Neural progenitor cell (in vitro differentiated cells): Measurements from ENCODE around the gene BMP2K. TPM values are rescaled to one million over a fixed set of nuclear protein-coding genes. Genes with fewer than 3 reads are reported as not detected.
A peak's percentile ranks its signal among the peaks of the same experiment; 100 is the strongest.

Experiments
- DNase-seq: peaks from one replicate; pipeline ENCODE4 v3.0.0-alpha.2; 2016; ENCODE audit warnings: low spot score
- H2AFZ ChIP-seq: fragments of 200-600 bp; sonication (generic); replicated peaks from 2 replicates; pipeline ENCODE4 v1.6.1; 2016; ENCODE audit warnings: antibody characterized with exemption
- H3F3A ChIP-seq: fragments of 200-600 bp; sonication (generic); 2 replicates; pipeline ENCODE4 v1.6.1; 2016; ENCODE audit warnings: antibody characterized with exemption, low read depth
- H3K27ac ChIP-seq: fragments of 200-600 bp; sonication (generic); 2 replicates; pipeline ENCODE4 v1.5.1; 2016; ENCODE audit warnings: mild to moderate bottlenecking
- H3K27me3 ChIP-seq: fragments of 200-600 bp; sonication (generic); 2 replicates; pipeline ENCODE4 v1.6.1; 2016; ENCODE audit warnings: mild to moderate bottlenecking, moderate library complexity
- H3K36me3 ChIP-seq: fragments of 200-600 bp; sonication (generic); 2 replicates; pipeline ENCODE4 v1.5.1; 2016
- H3K4me1 ChIP-seq: fragments of 200-600 bp; sonication (generic); 2 replicates; pipeline ENCODE4 v1.6.1; 2016; ENCODE audit warnings: mixed run types
- H3K4me2 ChIP-seq: fragments of 200-600 bp; sonication (generic); 2 replicates; pipeline ENCODE4 v1.6.1; 2016
- H3K4me3 ChIP-seq: fragments of 200-600 bp; sonication (generic); 2 replicates; pipeline ENCODE4 v1.5.1; 2016
- H3K79me2 ChIP-seq: fragments of 200-600 bp; sonication (generic); 2 replicates; pipeline ENCODE4 v1.6.1; 2016; ENCODE audit warnings: low read depth
- H3K9ac ChIP-seq: fragments of 200-600 bp; sonication (generic); 2 replicates; pipeline ENCODE4 v1.6.1; 2016
- H3K9me3 ChIP-seq: fragments of 200-600 bp; sonication (generic); 2 replicates; pipeline ENCODE4 v1.5.1; 2016; ENCODE audit warnings: low read depth
- H4K20me1 ChIP-seq: fragments of 200-600 bp; sonication (generic); 2 replicates; pipeline ENCODE4 v1.6.1; 2016; ENCODE audit warnings: low read depth
- H3K27ac Mint-ChIP-seq: 3 replicates; pipeline ENCODE4 v1.8.0; 2021; ENCODE audit warnings: mixed read lengths
- H3K27me3 Mint-ChIP-seq: 2 replicates; pipeline ENCODE4 v1.8.0; 2022; ENCODE audit warnings: low read depth, mild to moderate bottlenecking, inconsistent platforms, moderate library complexity, mixed read lengths; ENCODE audit not compliant: insufficient read depth
- H3K36me3 Mint-ChIP-seq: 3 replicates; pipeline ENCODE4 v1.8.0; 2021; ENCODE audit warnings: mixed read lengths
- H3K4me1 Mint-ChIP-seq: 3 replicates; pipeline ENCODE4 v1.8.0; 2021; ENCODE audit warnings: mixed read lengths
- H3K4me3 Mint-ChIP-seq: 3 replicates; pipeline ENCODE4 v1.8.0; 2021; ENCODE audit warnings: mild to moderate bottlenecking, moderate library complexity, mixed read lengths
- H3K9me3 Mint-ChIP-seq: 3 replicates; pipeline ENCODE4 v1.8.0; 2020; ENCODE audit warnings: mixed read lengths
- CTCF ChIP-seq: fragments of 200-600 bp; sonication (generic); IDR thresholded peaks from 2 replicates; pipeline ENCODE4 v1.5.1; 2017; ENCODE audit warnings: antibody characterized with exemption, mild to moderate bottlenecking
- EZH2 ChIP-seq: fragments of 200-600 bp; sonication (generic); IDR thresholded peaks from 2 replicates; pipeline ENCODE4 v1.6.1; 2017; ENCODE audit warnings: antibody characterized with exemption, mild to moderate bottlenecking, moderate library complexity
- EZH2phosphoT487 ChIP-seq: fragments of 200-600 bp; sonication (generic); IDR thresholded peaks from 2 replicates; pipeline ENCODE4 v1.6.1; 2017; ENCODE audit warnings: antibody characterized with exemption
- total RNA-seq: library from RNA; depleted of rRNA; stranded (reverse); fragments of >200 nt; gene quantifications from 2 replicates; pipeline ENCODE4 v1.2.3, GENCODE V29; 2015; ENCODE audit warnings: low replicate concordance

BMP2K gene
- total RNA-seq, 1 donor from 2014 or later: 62.0 TPM

- no peak overlapping the region for H3K27ac ChIP-seq
- TF ChIP-seq CTCF: no peak
- no peak for TF ChIP-seq EZH2phosphoT487
- TF ChIP-seq EZH2: no peak
Observed at GRCh38 chr4:78772526-78773091, 3.5 kb upstream of the BMP2K start.

GRCh38 chr4:78774417-78774816, 1.7 kb upstream of the BMP2K start:
- H2AFZ ChIP-seq: no peak overlapping the region
- H3K27ac Mint-ChIP-seq: no peak overlapping the region
- peak overlapping the region; percentile 94 for H3K4me3 Mint-ChIP-seq
- peaks cover 27% of the 10 kb centered on the region for H3K79me2 ChIP-seq
- TF ChIP-seq EZH2 (no peak), EZH2phosphoT487 (no peak), CTCF (no peak)
- H3K27me3 Mint-ChIP-seq: peaks cover 3% of the 10 kb centered on the region
- H3K4me1 ChIP-seq: peaks cover 27% of the 10 kb centered on the region
- H3F3A ChIP-seq: peaks cover 27% of the 10 kb centered on the region
- peaks cover 27% of the 10 kb centered on the region for H4K20me1 ChIP-seq
- no peaks in the 10 kb centered on the region for H3K27me3 ChIP-seq
- no peaks in the 10 kb centered on the region for H3K36me3 ChIP-seq
- no peak overlapping the region for H3K27ac ChIP-seq
- peak overlapping the region; percentile 94 for H3K4me2 ChIP-seq
- no peak overlapping the region for H3K9ac ChIP-seq
- H3K9me3 ChIP-seq: no peaks in the 10 kb centered on the region
- peak overlapping the region; percentile 76 for H3K4me3 ChIP-seq
- no peak for DNase-seq
- no peaks in the 10 kb centered on the region for H3K36me3 Mint-ChIP-seq
- H3K9me3 Mint-ChIP-seq: no peaks in the 10 kb centered on the region
- H3K4me1 Mint-ChIP-seq: peaks cover 13% of the 10 kb centered on the region

More at GRCh38 chr4:78772526-78773091, 3.5 kb upstream of the BMP2K start:
- Mint-ChIP-seq H3K4me3 (no peak overlapping the region), H3K4me1 (peaks cover 11% of the 10 kb centered on the region), H3K9me3 (no peaks in the 10 kb centered on the region), H3K27ac (no peak overlapping the region), H3K36me3 (no peaks in the 10 kb centered on the region), H3K27me3 (peaks cover 3% of the 10 kb centered on the region)
- Histone ChIP-seq H3K4me3 (no peak overlapping the region), H3K27me3 (no peaks in the 10 kb centered on the region), H3K9me3 (no peaks in the 10 kb centered on the region), H3F3A (peaks cover 27% of the 10 kb centered on the region), H4K20me1 (peaks cover 9% of the 10 kb centered on the region), H2AFZ (no peak overlapping the region), H3K4me2 (no peak overlapping the region), H3K36me3 (no peaks in the 10 kb centered on the region), H3K79me2 (peaks cover 9% of the 10 kb centered on the region), H3K9ac (no peak overlapping the region), H3K4me1 (peaks cover 9% of the 10 kb centered on the region)
- no peak for DNase-seq

GRCh38 chr4:78775303-78776078, 659 bp upstream of the BMP2K start:
- peak overlapping the region; percentile 88 for H2AFZ ChIP-seq
- H3K4me2 ChIP-seq: peak overlapping the region; percentile 94
- peak; percentile 89 for DNase-seq
- H4K20me1 ChIP-seq: peaks cover 33% of the 10 kb centered on the region
- no peaks in the 10 kb centered on the region for H3K9me3 ChIP-seq
- Mint-ChIP-seq H3K9me3 (no peaks in the 10 kb centered on the region), H3K36me3 (no peaks in the 10 kb centered on the region), H3K4me3 (peak overlapping the region; percentile 94), H3K27ac (peak overlapping the region; percentile 99), H3K4me1 (peaks cover 13% of the 10 kb centered on the region), H3K27me3 (peaks cover 3% of the 10 kb centered on the region)
- peaks cover 27% of the 10 kb centered on the region for H3F3A ChIP-seq
- H3K9ac ChIP-seq: peak overlapping the region; percentile 64
- H3K79me2 ChIP-seq: peaks cover 38% of the 10 kb centered on the region
- peak overlapping the region; percentile 76 for H3K4me3 ChIP-seq
- H3K27ac ChIP-seq: peak overlapping the region; percentile 95
- no peaks in the 10 kb centered on the region for H3K36me3 ChIP-seq
- no peaks in the 10 kb centered on the region for H3K27me3 ChIP-seq
- H3K4me1 ChIP-seq: peaks cover 33% of the 10 kb centered on the region
- peak; percentile 13 for TF ChIP-seq EZH2
- TF ChIP-seq EZH2phosphoT487: no peak
